Smooth muscle cell (in vitro differentiated cells): ENCODE results near the gene ZNRF3. TPM values are rescaled to one million over a fixed set of nuclear protein-coding genes. Genes with fewer than 3 reads are reported as not detected.

Experiments
- DNase-seq: peaks from one replicate; lab custom pipeline; 2025; ENCODE audit not compliant: unreplicated experiment; lab: John Stamatoyannopoulos, UW
- H2AFZ ChIP-seq: fragments of 200-600 bp; sonication (generic); 2 replicates; pipeline ENCODE4 v1.6.0; 2016; ENCODE audit warnings: antibody characterized with exemption, low read depth, mild to moderate bottlenecking
- H3F3A ChIP-seq: fragments of 200-600 bp; sonication (generic); 2 replicates; pipeline ENCODE4 v1.6.0; 2017; ENCODE audit warnings: antibody characterized with exemption, low read depth
- H3K27ac ChIP-seq: fragments of 200-600 bp; sonication (generic); 2 replicates; pipeline ENCODE4 v1.5.1; 2016; ENCODE audit warnings: low read depth, mild to moderate bottlenecking
- H3K27me3 ChIP-seq: fragments of 200-600 bp; sonication (generic); 2 replicates; pipeline ENCODE4 v1.6.1; 2016; ENCODE audit warnings: low read depth, mild to moderate bottlenecking
- H3K36me3 ChIP-seq: fragments of 200-600 bp; sonication (generic); 2 replicates; pipeline ENCODE4 v1.5.1; 2016; ENCODE audit warnings: low read depth
- H3K4me1 ChIP-seq: fragments of 200-600 bp; sonication (generic); 2 replicates; pipeline ENCODE4 v1.5.1; 2016; ENCODE audit warnings: low read depth
- H3K4me2 ChIP-seq: fragments of 200-600 bp; sonication (generic); 2 replicates; pipeline ENCODE4 v1.6.0; 2016; ENCODE audit warnings: mild to moderate bottlenecking
- H3K4me3 ChIP-seq: fragments of 200-600 bp; sonication (generic); 2 replicates; pipeline ENCODE4 v1.5.1; 2016; ENCODE audit warnings: mild to moderate bottlenecking
- H3K79me2 ChIP-seq: fragments of 200-600 bp; sonication (generic); 2 replicates; pipeline ENCODE4 v1.6.0; 2016; ENCODE audit warnings: low read depth, mild to moderate bottlenecking
- H3K9ac ChIP-seq: fragments of 200-600 bp; sonication (generic); 2 replicates; pipeline ENCODE4 v1.6.0; 2016; ENCODE audit warnings: low read depth
- H3K9me3 ChIP-seq: fragments of 200-600 bp; sonication (generic); replicated peaks from 2 replicates; pipeline ENCODE4 v1.5.1; 2016; ENCODE audit warnings: low read depth
- H4K20me1 ChIP-seq: fragments of 200-600 bp; sonication (generic); 2 replicates; pipeline ENCODE4 v1.6.0; 2016; ENCODE audit warnings: low read depth
- CTCF ChIP-seq: fragments of 200-600 bp; sonication (generic); IDR thresholded peaks from 2 replicates; pipeline ENCODE4 v1.5.1; 2017; ENCODE audit warnings: borderline replicate concordance, mild to moderate bottlenecking, antibody characterized with exemption; ENCODE audit not compliant: insufficient read depth, poor library complexity, severe bottlenecking
- WGBS: methylation state at CpG from one replicate; pipeline ENCODE4 v1.1.7; 2016; ENCODE audit warnings: low lambda C conversion rate; 5-methylcytosine and 5-hydroxymethylcytosine counted together
- polyA plus RNA-seq: library from polyadenylated mRNA; unstranded; fragments of >200 nt; fragmentation: Nextera tagmentation; extraction: Ambion mirVana; gene quantifications from 2 replicates; pipeline ENCODE4 v1.2.1, GENCODE V29; 2016
- total RNA-seq: library from RNA; depleted of rRNA; stranded (reverse); fragments of >200 nt; gene quantifications from 2 replicates; pipeline ENCODE4 v1.2.3, GENCODE V29; 2014

Gene ZNRF3
- total and polyA plus RNA-seq, 2 experiments from 2014 or later = 4.7 to 5.5 TPM

- Histone ChIP-seq H4K20me1 (peaks cover 42% of the 10 kb centered on the region), H3K9me3 (no peaks in the 10 kb centered on the region), H3K4me2 (no peak overlapping the region), H3K4me3 (no peak overlapping the region), H3K79me2 (peaks cover 6% of the 10 kb centered on the region), H3K27ac (peak overlapping the region; percentile 34), H2AFZ (no peak overlapping the region), H3K4me1 (peaks cover 14% of the 10 kb centered on the region), H3F3A (peaks cover 10% of the 10 kb centered on the region), H3K27me3 (peaks cover 34% of the 10 kb centered on the region), H3K9ac (no peak overlapping the region), H3K36me3 (no peaks in the 10 kb centered on the region)
- WGBS = 56% methylated on average over 4 of the region's 4 CpGs
- TF ChIP-seq CTCF = no peak
- DNase-seq = no peak
Observed at GRCh38 chr22:28983788-28984441, 100.5 kb downstream of the ZNRF3 start.

- Histone ChIP-seq H3K79me2 (peaks cover 6% of the 10 kb centered on the region), H3K27me3 (peaks cover 32% of the 10 kb centered on the region), H3K4me1 (peaks cover 14% of the 10 kb centered on the region), H3K27ac (no peak overlapping the region), H4K20me1 (peaks cover 38% of the 10 kb centered on the region), H3K9ac (no peak overlapping the region), H3K4me3 (no peak overlapping the region), H3K9me3 (no peaks in the 10 kb centered on the region), H3F3A (peaks cover 10% of the 10 kb centered on the region), H2AFZ (no peak overlapping the region), H3K4me2 (no peak overlapping the region), H3K36me3 (no peaks in the 10 kb centered on the region)
- no peak for DNase-seq
- WGBS = 78% methylated on average over 6 of the region's 6 CpGs
- TF ChIP-seq CTCF = no peak
Observed at GRCh38 chr22:28984482-28985158, 101.2 kb downstream of the ZNRF3 start.

- H3K79me2 ChIP-seq = peaks cover 6% of the 10 kb centered on the region
- 10% methylated on average over 3 of the region's 3 CpGs for WGBS
Observed at GRCh38 chr22:28985581-28986290, 102.4 kb downstream of the ZNRF3 start.

More at GRCh38 chr22:28985581-28986290, 102.4 kb downstream of the ZNRF3 start:
- Histone ChIP-seq H3K27ac (no peak overlapping the region), H3K4me1 (peaks cover 14% of the 10 kb centered on the region), H2AFZ (no peak overlapping the region), H3F3A (peaks cover 10% of the 10 kb centered on the region), H3K9ac (no peak overlapping the region), H3K9me3 (no peaks in the 10 kb centered on the region), H3K4me2 (peak overlapping the region; percentile 14), H4K20me1 (peaks cover 40% of the 10 kb centered on the region), H3K4me3 (no peak overlapping the region), H3K36me3 (no peaks in the 10 kb centered on the region), H3K27me3 (peaks cover 34% of the 10 kb centered on the region)
- no peak for TF ChIP-seq CTCF
- DNase-seq = no peak
